Sciatic nerve (tissue), 2 donors: Measurements from ENCODE around the gene SPO11. TPM values are rescaled to one million over a fixed set of nuclear protein-coding genes. Genes with fewer than 3 reads are reported as not detected.
A peak's percentile ranks its signal among the peaks of the same experiment; 100 is the strongest.

ENCODE experiments used
- ATAC-seq: fragments of 200-7000 bp; cut with Tn5 transposase; one replicate; pipeline ENCODE4 v1.9.1; 2020; ENCODE audit warnings: mild to moderate bottlenecking, moderate library complexity
- DNase-seq: peaks from one replicate; pipeline ENCODE4 v3.0.0-alpha.2; 2020; ENCODE audit warnings: low spot score
- intact Hi-C: fragments of 100-400 bp; cut with DNase I; formaldehyde crosslinking; loops from one replicate; pipeline ENCODE4 v1.14.2; 2022
- total RNA-seq: library from RNA; stranded (reverse); fragmentation: NEBNext Ultra II Directional; extraction: Animal tissue kit (Norgen Biotek cat#: 25700); gene quantifications from one replicate; pipeline ENCODE4 v1.2.1, GENCODE V29; 2021
- donor health status: DM: no; HTN: no; CAD: no.
- donor health status: DM: no; HTN: no; CAD: no.

The SPO11 gene
- total RNA-seq = not detected

GRCh38 chr20:57329608-57330221, at the start of gene SPO11:
Gene SPO11, plus strand, starts transcription at chr20:57329803. Its CDS starts 65 bp downstream, at chr20:57329868.
- intact Hi-C loops = loop anchor here (10.0 kb wide), 1 partner anchor 65 kb away; the partner anchor contains the start of gene BMP7
- peak; percentile 46 for ATAC-seq
- DNase-seq = no peak

GRCh38 chr20:57280221-57280620, 49.4 kb upstream of the SPO11 start:
- intact Hi-C loops = no loop called here
- DNase-seq = no peak
- no peak for ATAC-seq

GRCh38 chr20:57281900-57282299, 47.7 kb upstream of the SPO11 start:
- intact Hi-C loops = no loop called here
- no peak for ATAC-seq
- no peak for DNase-seq

GRCh38 chr20:57282670-57283361, 46.8 kb upstream of the SPO11 start:
- no peak for DNase-seq
- peak; percentile 90 for ATAC-seq
- intact Hi-C loops = no loop called here

- intact Hi-C loops = no loop called here
- ATAC-seq (no peak), DNase-seq (no peak)
Measured at GRCh38 chr20:57283860-57284259, 45.7 kb upstream of the SPO11 start.

- ATAC-seq (no peak), DNase-seq (no peak)
- intact Hi-C loops = no loop called here
Measured at GRCh38 chr20:57287007-57287880, 42.4 kb upstream of the SPO11 start.

GRCh38 chr20:57287901-57288300, 41.7 kb upstream of the SPO11 start:
- ATAC-seq = peak; percentile 6
- no peak for DNase-seq
- intact Hi-C loops = no loop called here

- peak; percentile 49 for ATAC-seq
- intact Hi-C loops = no loop called here
- no peak for DNase-seq
Measured at GRCh38 chr20:57288651-57289277, 40.8 kb upstream of the SPO11 start.

GRCh38 chr20:57289391-57290177, 40.0 kb upstream of the SPO11 start:
- intact Hi-C loops = no loop called here
- ATAC-seq (no peak), DNase-seq (no peak)

GRCh38 chr20:57290178-57290484, 39.5 kb upstream of the SPO11 start:
- ATAC-seq = no peak

GRCh38 chr20:57291003-57291402, 38.6 kb upstream of the SPO11 start:
- DNase-seq = no peak
- no peak for ATAC-seq
- intact Hi-C loops = no loop called here

More at GRCh38 chr20:57290178-57290484, 39.5 kb upstream of the SPO11 start:
- DNase-seq = no peak
- intact Hi-C loops = no loop called here

- intact Hi-C loops = no loop called here
- ATAC-seq (no peak), DNase-seq (no peak)
Measured at GRCh38 chr20:57291694-57292093, 37.9 kb upstream of the SPO11 start.

GRCh38 chr20:57292611-57293010, 37.0 kb upstream of the SPO11 start:
- DNase-seq = no peak
- intact Hi-C loops = no loop called here
- ATAC-seq = no peak

GRCh38 chr20:57293995-57294394, 35.6 kb upstream of the SPO11 start:
- intact Hi-C loops = no loop called here
- ATAC-seq = no peak

GRCh38 chr20:57294550-57294949, 35.1 kb upstream of the SPO11 start:
- DNase-seq (no peak), ATAC-seq (no peak)
- intact Hi-C loops = no loop called here

More at GRCh38 chr20:57293995-57294394, 35.6 kb upstream of the SPO11 start:
- no peak for DNase-seq

- ATAC-seq = no peak
- intact Hi-C loops = no loop called here
- no peak for DNase-seq
Measured at GRCh38 chr20:57298457-57298856, 31.1 kb upstream of the SPO11 start.

GRCh38 chr20:57301026-57301425, 28.6 kb upstream of the SPO11 start:
- DNase-seq = no peak
- intact Hi-C loops = no loop called here
- ATAC-seq = no peak

- DNase-seq = no peak
- ATAC-seq = no peak
- intact Hi-C loops = no loop called here
Measured at GRCh38 chr20:57306747-57307146, 22.9 kb upstream of the SPO11 start.
